ENCODE measurements around the gene IRX6.

IRX6 gene

GRCh38 chr16:55324285-55325079 is 479 bp downstream of the IRX6 start:
- H3K27ac ChIP-seq (ENCODE audit: low read length) = no peak overlapping the region
- peak overlapping the region; percentile 81 for H3K4me3 ChIP-seq (ENCODE audit: low read length)
- no peaks in the 10 kb centered on the region for H3K4me1 ChIP-seq (ENCODE audit: insufficient read depth, low read length)
- H3K36me3 ChIP-seq (ENCODE audit: insufficient read depth, low read depth, low read length) = no peaks in the 10 kb centered on the region
- H3K9ac ChIP-seq (ENCODE audit: low read depth, low read length) = peak overlapping the region; percentile 33; the same call in 1 of the 2 replicates
- peaks cover 49% of the 10 kb centered on the region for H3K27me3 ChIP-seq (ENCODE audit: insufficient read depth, low read length)
- no peaks in the 10 kb centered on the region for H3K9me3 ChIP-seq (ENCODE audit: insufficient read depth, low read depth, low read length)

- Histone ChIP-seq H3K9ac (ENCODE audit: low read depth, low read length) (no peak overlapping the region), H3K27me3 (ENCODE audit: insufficient read depth, low read length) (peaks cover 49% of the 10 kb centered on the region), H3K4me3 (ENCODE audit: low read length) (peak overlapping the region; percentile 81), H3K36me3 (ENCODE audit: insufficient read depth, low read depth, low read length) (no peaks in the 10 kb centered on the region), H3K4me1 (ENCODE audit: insufficient read depth, low read length) (no peaks in the 10 kb centered on the region), H3K27ac (ENCODE audit: low read length) (no peak overlapping the region), H3K9me3 (ENCODE audit: insufficient read depth, low read depth, low read length) (no peaks in the 10 kb centered on the region)
These were observed 1.1 kb downstream of the IRX6 start for GRCh38 chr16:55325080-55325447.

- Histone ChIP-seq H3K4me3 (ENCODE audit: low read length) (peak overlapping the region; percentile 81; the same call in 1 of the 2 replicates), H3K4me1 (ENCODE audit: insufficient read depth, low read length) (no peaks in the 10 kb centered on the region), H3K27me3 (ENCODE audit: insufficient read depth, low read length) (peaks cover 49% of the 10 kb centered on the region)
These were observed 1.6 kb downstream of the IRX6 start for GRCh38 chr16:55325458-55326109.

GRCh38 chr16:55326261-55327092 is 2.5 kb downstream of the IRX6 start:
- H3K27me3 ChIP-seq (ENCODE audit: insufficient read depth, low read length) = peaks cover 49% of the 10 kb centered on the region
- H3K9me3 ChIP-seq (ENCODE audit: insufficient read depth, low read depth, low read length) = no peaks in the 10 kb centered on the region
- H3K36me3 ChIP-seq (ENCODE audit: insufficient read depth, low read depth, low read length) = no peaks in the 10 kb centered on the region
- no peak overlapping the region for H3K4me3 ChIP-seq (ENCODE audit: low read length)
- H3K9ac ChIP-seq (ENCODE audit: low read depth, low read length) = no peak overlapping the region
- no peak overlapping the region for H3K27ac ChIP-seq (ENCODE audit: low read length)
- no peaks in the 10 kb centered on the region for H3K4me1 ChIP-seq (ENCODE audit: insufficient read depth, low read length)

More at GRCh38 chr16:55325458-55326109, 1.6 kb downstream of the IRX6 start:
- no peaks in the 10 kb centered on the region for H3K36me3 ChIP-seq (ENCODE audit: insufficient read depth, low read depth, low read length)
- no peak overlapping the region for H3K27ac ChIP-seq (ENCODE audit: low read length)
- no peaks in the 10 kb centered on the region for H3K9me3 ChIP-seq (ENCODE audit: insufficient read depth, low read depth, low read length)
- no peak overlapping the region for H3K9ac ChIP-seq (ENCODE audit: low read depth, low read length)

GRCh38 chr16:55328611-55329569 is 4.9 kb downstream of the IRX6 start:
- no peaks in the 10 kb centered on the region for H3K4me1 ChIP-seq (ENCODE audit: insufficient read depth, low read length)
- H3K27ac ChIP-seq (ENCODE audit: low read length) = no peak overlapping the region
- no peak overlapping the region for H3K4me3 ChIP-seq (ENCODE audit: low read length)
- H3K9ac ChIP-seq (ENCODE audit: low read depth, low read length) = no peak overlapping the region
- peaks cover 29% of the 10 kb centered on the region for H3K27me3 ChIP-seq (ENCODE audit: insufficient read depth, low read length)
- H3K36me3 ChIP-seq (ENCODE audit: insufficient read depth, low read depth, low read length) = no peaks in the 10 kb centered on the region
- H3K9me3 ChIP-seq (ENCODE audit: insufficient read depth, low read depth, low read length) = no peaks in the 10 kb centered on the region

GRCh38 chr16:55329791-55330428 is 5.9 kb downstream of the IRX6 start:
- Histone ChIP-seq H3K4me3 (ENCODE audit: low read length) (no peak overlapping the region), H3K36me3 (ENCODE audit: insufficient read depth, low read depth, low read length) (no peaks in the 10 kb centered on the region), H3K27me3 (ENCODE audit: insufficient read depth, low read length) (peaks cover 19% of the 10 kb centered on the region), H3K9me3 (ENCODE audit: insufficient read depth, low read depth, low read length) (no peaks in the 10 kb centered on the region), H3K27ac (ENCODE audit: low read length) (no peak overlapping the region), H3K9ac (ENCODE audit: low read depth, low read length) (no peak overlapping the region), H3K4me1 (ENCODE audit: insufficient read depth, low read length) (no peaks in the 10 kb centered on the region)

GRCh38 chr16:55330781-55331647 is 7.0 kb downstream of the IRX6 start:
- Histone ChIP-seq H3K4me3 (ENCODE audit: low read length) (no peak overlapping the region), H3K27ac (ENCODE audit: low read length) (no peak overlapping the region), H3K27me3 (ENCODE audit: insufficient read depth, low read length) (peaks cover 8% of the 10 kb centered on the region), H3K4me1 (ENCODE audit: insufficient read depth, low read length) (no peaks in the 10 kb centered on the region), H3K36me3 (ENCODE audit: insufficient read depth, low read depth, low read length) (no peaks in the 10 kb centered on the region), H3K9me3 (ENCODE audit: insufficient read depth, low read depth, low read length) (no peaks in the 10 kb centered on the region), H3K9ac (ENCODE audit: low read depth, low read length) (no peak overlapping the region)

GRCh38 chr16:55331648-55332185 is 7.7 kb downstream of the IRX6 start:
- Histone ChIP-seq H3K4me3 (ENCODE audit: low read length) (no peak overlapping the region), H3K27me3 (ENCODE audit: insufficient read depth, low read length) (0 out of 2 replicates have a peak, but pooled peaks cover 4% of the 10 kb centered on the region), H3K9me3 (ENCODE audit: insufficient read depth, low read depth, low read length) (no peaks in the 10 kb centered on the region), H3K27ac (ENCODE audit: low read length) (no peak overlapping the region), H3K9ac (ENCODE audit: low read depth, low read length) (no peak overlapping the region), H3K36me3 (ENCODE audit: insufficient read depth, low read depth, low read length) (no peaks in the 10 kb centered on the region), H3K4me1 (ENCODE audit: insufficient read depth, low read length) (no peaks in the 10 kb centered on the region)

- Histone ChIP-seq H3K27me3 (ENCODE audit: insufficient read depth, low read length) (no peaks in the 10 kb centered on the region), H3K9me3 (ENCODE audit: insufficient read depth, low read depth, low read length) (no peaks in the 10 kb centered on the region), H3K27ac (ENCODE audit: low read length) (no peak overlapping the region), H3K4me3 (ENCODE audit: low read length) (no peak overlapping the region), H3K36me3 (ENCODE audit: insufficient read depth, low read depth, low read length) (no peaks in the 10 kb centered on the region), H3K9ac (ENCODE audit: low read depth, low read length) (no peak overlapping the region), H3K4me1 (ENCODE audit: insufficient read depth, low read length) (no peaks in the 10 kb centered on the region)
These were observed 9.7 kb downstream of the IRX6 start for GRCh38 chr16:55333684-55334083.

GRCh38 chr16:55338646-55339045 is 14.6 kb downstream of the IRX6 start:
- Histone ChIP-seq H3K9ac (ENCODE audit: low read depth, low read length) (no peak overlapping the region), H3K9me3 (ENCODE audit: insufficient read depth, low read depth, low read length) (no peaks in the 10 kb centered on the region), H3K27me3 (ENCODE audit: insufficient read depth, low read length) (peaks cover 13% of the 10 kb centered on the region; the same call in 1 of the 2 replicates), H3K4me3 (ENCODE audit: low read length) (no peak overlapping the region), H3K36me3 (ENCODE audit: insufficient read depth, low read depth, low read length) (no peaks in the 10 kb centered on the region), H3K27ac (ENCODE audit: low read length) (no peak overlapping the region), H3K4me1 (ENCODE audit: insufficient read depth, low read length) (no peaks in the 10 kb centered on the region)
